H1 (cell line): Measurements from ENCODE around the gene BZW1. TPM values are rescaled to one million over a fixed set of nuclear protein-coding genes. Genes with fewer than 3 reads are reported as not detected.

ENCODE experiments used
- CHD7 ChIP-seq: fragments of 300-600 bp; sonication (generic); IDR thresholded peaks from 2 replicates; pipeline ENCODE4 v1.7.1; 2012; ENCODE audit warnings: low read length, moderate library complexity, mild to moderate bottlenecking, inconsistent platforms; ENCODE audit not compliant: insufficient replicate concordance
- KDM4A ChIP-seq: IDR thresholded peaks from one replicate; pipeline ENCODE4 v1.7.1; 2012; ENCODE audit warnings: low read depth, mild to moderate bottlenecking, moderate library complexity, low read length, inconsistent platforms; ENCODE audit not compliant: severe bottlenecking
- RAD21 ChIP-seq, 2 experiments: IDR thresholded peaks in 1 of 2; conservative IDR thresholded peaks in 1 of 2; 2 replicates each; pipeline ENCODE4 v1.6.1; 2011; ENCODE audit warnings: low read depth in 2 of 2, low read length in 2 of 2, improper control_type of control experiment in 1 of 2, inconsistent platforms in 1 of 2, mild to moderate bottlenecking in 1 of 2, moderate library complexity in 1 of 2
- RXRA ChIP-seq: IDR thresholded peaks from 2 replicates; pipeline ENCODE4 v1.6.1; 2011; ENCODE audit warnings: low read depth, mild to moderate bottlenecking, low read length, moderate library complexity; ENCODE audit not compliant: insufficient read depth
- SAP30 ChIP-seq: fragments of 300-600 bp; sonication (generic); IDR thresholded peaks from 2 replicates; pipeline ENCODE4 v1.7.1; 2012; ENCODE audit warnings: low read length, moderate library complexity, mild to moderate bottlenecking, inconsistent platforms; ENCODE audit not compliant: insufficient read depth, insufficient replicate concordance
- SIN3A ChIP-seq, 2 experiments: IDR thresholded peaks in 1 of 2; conservative IDR thresholded peaks in 1 of 2; 2 replicates each; pipeline ENCODE4 v1.6.1; 2011 to 2012; ENCODE audit warnings: low read length in 2 of 2, improper control_type of control experiment in 1 of 2, low read depth in 1 of 2, mild to moderate bottlenecking in 1 of 2
- SUZ12 ChIP-seq: fragments of 200-600 bp; sonication (generic); IDR thresholded peaks from 2 replicates; pipeline ENCODE4 v1.6.1; 2012; ENCODE audit warnings: mild to moderate bottlenecking, inconsistent platforms, low read length, moderate library complexity, mixed read lengths
- TBP ChIP-seq: IDR thresholded peaks from 2 replicates; pipeline ENCODE4 v1.6.1; 2011; ENCODE audit warnings: low read depth, low read length, improper control_type of control experiment
- polyA plus RNA-seq, 7 experiments: library from polyadenylated mRNA; depleted of rRNA in 3 of 7; stranded (reverse) in 5 of 7; unstranded in 2 of 7; fragments of >200 nt in 5 of 7; fragments of 200-250 nt in 2 of 7; gene quantifications; 1 replicate in 5 of 7; 2 replicates in 1 of 7; 4 replicates in 1 of 7; pipeline versions ENCODE4 v1.2.1 to v1.2.3, GENCODE V29; 2011 to 2013; ENCODE audit warnings: missing spikeins in 2 of 7, mixed read lengths in 2 of 7
- total RNA-seq: library from RNA; stranded (reverse); fragmentation: NEBNext Ultra II Directional; extraction: Animal tissue kit (Norgen Biotek cat#: 25700); gene quantifications from 2 replicates; pipeline ENCODE4 v1.2.1, GENCODE V29; 2021

The BZW1 gene
- total and polyA plus RNA-seq, 2 of the 8 experiments (the other 6 are each of a cell fraction or from before 2014, with no cell fraction given) = 152 to 335 TPM

GRCh38 chr2:200767111-200767885 is 44.4 kb upstream of the BZW1 start (continued):
- TF ChIP-seq CHD7 (no peak), RXRA (no peak), RAD21 (IDR thresholded peaks at IDR 0.05 in 1 of 2, conservative IDR thresholded peaks at IDR 0.05 in 1 of 2; ENCODE audit: low read depth in 2 of 2, low read length in 2 of 2) (no peak), KDM4A (no peak), SIN3A (conservative IDR thresholded peaks at IDR 0.05 in 1 of 2, IDR thresholded peaks at IDR 0.05 in 1 of 2; ENCODE audit: low read depth in 1 of 2, low read length in 2 of 2) (no peak), SAP30 (no peak), TBP (no peak), SUZ12 (no peak)
